GM18502 (cell line): Measurements from ENCODE around the gene GM2A.
"Not testable (repeated sequence)": the region's sequence is repeated elsewhere in the genome, so short reads cannot be mapped to it uniquely, and the experiment has no call there.

Source experiments
- ATAC-seq: cut with Tn5 transposase; IDR thresholded peaks from one replicate; pipeline ENCODE4 v1.9.1; 2021; ENCODE audit warnings: mild to moderate bottlenecking; ENCODE audit not compliant: unreplicated experiment, poor library complexity

The GM2A gene

DNA sequence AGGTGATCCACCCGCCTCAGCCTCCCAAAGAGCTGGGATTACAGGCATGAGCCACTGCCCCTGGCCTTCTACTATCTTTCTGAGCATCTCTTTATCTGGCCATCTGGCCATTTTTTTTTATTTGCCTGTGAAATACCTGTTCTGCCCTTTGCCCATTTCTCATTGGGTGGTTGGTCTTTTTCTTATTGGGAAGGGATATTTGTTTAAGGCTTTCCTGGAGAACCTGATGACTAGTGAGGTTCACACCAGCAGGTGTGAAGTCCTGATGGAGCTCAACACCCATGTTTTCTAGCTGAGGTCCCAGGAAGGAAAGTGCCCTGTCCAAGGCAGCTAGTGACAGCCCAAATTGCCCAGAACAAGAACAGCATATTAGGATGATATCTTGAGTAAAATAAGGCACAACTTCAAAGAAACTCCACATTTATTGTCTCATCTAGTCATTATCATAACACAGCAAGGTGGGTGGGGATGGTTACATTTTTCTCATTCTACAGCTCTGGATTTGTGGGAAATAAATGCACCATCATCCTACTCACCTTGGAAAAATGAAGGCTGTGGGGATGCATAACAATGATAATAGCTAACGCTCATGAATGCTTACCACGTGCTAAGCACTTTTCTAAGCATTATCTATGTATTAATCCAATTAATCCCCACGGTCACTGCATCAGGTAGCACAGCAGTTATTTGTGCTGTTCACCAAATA, 30.3 kb downstream of the GM2A start:
- ATAC-seq, result no peak

DNA sequence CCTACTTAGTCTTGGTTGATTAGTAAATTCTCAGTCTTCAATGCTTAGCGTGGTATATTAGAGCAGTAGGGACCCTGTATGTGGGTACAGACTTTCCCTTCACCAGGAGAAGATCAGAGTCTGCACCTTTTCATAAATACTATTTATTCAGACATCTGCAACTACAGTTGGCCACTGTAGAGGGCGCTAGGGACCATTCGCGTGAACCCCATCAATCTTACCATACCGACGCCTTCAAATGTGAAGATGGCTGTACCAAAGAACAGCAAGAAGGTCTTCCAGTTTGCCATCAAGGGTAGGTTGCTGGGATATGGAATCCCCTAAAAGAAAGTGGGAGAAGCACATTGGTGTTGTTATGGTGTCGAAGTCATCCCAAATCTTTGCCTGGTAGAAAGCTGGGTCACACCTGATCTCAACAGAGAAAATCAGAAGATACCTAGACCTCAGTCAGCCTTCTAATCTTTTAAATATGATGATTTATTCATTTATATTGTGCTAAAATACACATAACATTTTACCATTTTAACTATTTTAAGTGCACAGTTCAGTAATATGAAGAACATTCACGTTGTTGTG, 31.5 kb downstream of the GM2A start:
- no peak for ATAC-seq

DNA sequence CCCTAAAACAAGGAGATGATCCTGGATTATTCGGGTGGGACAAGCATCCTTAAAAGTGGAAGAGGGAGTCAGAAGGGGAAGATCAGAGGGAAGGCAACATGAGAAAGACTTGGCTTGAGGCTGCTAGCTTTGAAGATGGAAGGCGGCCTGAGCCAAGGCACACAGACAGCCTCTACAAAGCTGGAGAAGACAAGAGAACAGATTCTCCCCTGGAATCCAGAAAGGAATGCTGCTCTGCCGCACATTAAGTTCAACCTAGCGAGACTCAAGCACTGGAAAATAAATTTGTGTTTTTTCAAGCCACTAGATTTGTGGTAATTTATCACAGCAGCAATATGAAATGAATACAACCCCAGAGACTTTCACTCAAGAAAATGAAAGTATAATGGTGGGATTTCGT, 32.7 kb downstream of the GM2A start:
- no peak for ATAC-seq

DNA sequence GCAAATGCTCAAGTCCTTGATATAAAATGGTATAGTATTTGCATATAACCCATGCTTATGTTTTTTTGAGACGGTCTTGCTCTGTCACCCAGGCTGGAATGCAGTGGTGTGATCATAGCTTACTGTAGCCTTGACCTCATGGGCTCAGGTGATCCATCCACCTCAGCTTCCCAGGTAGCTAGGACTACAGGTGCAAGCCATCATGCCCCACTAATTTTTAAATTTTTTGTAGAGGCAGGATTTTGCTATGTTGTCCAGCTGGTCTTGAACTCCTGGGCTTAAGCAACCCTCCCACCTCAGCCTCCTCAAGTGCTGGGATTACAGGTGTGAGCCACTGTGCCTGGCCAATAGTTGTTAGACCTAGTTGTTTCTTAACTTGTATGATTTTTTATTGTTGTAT, 33.3 kb downstream of the GM2A start:
- ATAC-seq, result no peak

DNA sequence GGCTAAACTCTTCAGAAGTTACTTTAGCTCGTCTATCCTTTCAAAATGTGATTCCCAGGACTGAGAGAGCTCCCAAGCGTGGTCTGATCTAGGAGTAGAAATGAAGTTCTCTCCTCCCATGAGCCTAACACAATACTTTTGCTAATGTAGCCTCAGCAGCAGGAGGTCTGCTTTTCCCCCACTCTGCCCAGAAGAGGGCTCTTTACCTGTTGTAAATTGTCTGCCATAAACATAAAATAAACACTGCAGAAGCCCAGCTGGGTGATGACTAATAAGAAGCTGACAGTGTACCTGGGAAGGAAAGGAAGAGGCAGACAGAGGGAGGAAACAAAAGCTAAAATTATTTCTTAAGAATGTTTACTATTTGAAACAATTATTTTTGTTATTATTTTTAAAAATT, 35.2 kb downstream of the GM2A start:
- peak; percentile 59 for ATAC-seq

DNA sequence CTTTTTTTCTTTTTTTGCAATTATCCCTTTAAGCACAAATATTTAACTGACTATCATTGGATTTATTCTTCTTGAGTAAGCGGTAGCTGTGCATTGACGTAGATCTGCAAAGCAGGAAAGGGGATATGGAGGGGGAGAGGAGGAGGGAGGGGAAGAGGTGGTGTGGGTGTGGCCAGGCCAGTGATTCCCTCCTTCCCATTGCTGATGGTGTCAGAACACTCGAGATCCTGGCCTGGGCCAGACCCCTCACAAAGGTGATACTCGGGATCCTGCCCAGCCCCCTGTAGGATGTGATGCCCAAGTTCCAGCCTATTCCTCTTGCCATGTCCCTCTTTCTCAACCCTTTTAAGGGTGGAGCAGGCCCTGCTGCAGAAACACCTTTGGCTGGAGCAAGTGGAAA, 40.6 kb downstream of the GM2A start:
- ATAC-seq, result no peak

DNA sequence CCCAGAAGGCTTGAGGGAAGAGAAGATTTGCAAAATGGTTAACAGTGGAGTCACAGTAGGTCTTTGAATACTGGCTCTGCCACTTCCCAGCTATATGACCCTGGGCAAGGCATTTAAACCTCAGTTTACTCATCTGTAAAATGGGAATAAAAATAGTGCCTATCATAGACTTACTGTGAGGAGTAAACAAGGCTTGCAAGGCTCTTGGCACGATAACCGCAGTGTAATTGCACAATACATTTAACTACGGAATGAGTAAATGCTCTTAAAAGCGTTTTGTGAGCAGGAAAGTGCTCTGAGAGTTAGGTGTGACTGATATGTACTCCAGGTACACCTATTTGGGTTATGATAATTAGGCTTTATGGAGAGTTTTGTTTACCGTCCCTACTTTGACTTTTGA, 42.2 kb downstream of the GM2A start:
- ATAC-seq, result no peak

DNA sequence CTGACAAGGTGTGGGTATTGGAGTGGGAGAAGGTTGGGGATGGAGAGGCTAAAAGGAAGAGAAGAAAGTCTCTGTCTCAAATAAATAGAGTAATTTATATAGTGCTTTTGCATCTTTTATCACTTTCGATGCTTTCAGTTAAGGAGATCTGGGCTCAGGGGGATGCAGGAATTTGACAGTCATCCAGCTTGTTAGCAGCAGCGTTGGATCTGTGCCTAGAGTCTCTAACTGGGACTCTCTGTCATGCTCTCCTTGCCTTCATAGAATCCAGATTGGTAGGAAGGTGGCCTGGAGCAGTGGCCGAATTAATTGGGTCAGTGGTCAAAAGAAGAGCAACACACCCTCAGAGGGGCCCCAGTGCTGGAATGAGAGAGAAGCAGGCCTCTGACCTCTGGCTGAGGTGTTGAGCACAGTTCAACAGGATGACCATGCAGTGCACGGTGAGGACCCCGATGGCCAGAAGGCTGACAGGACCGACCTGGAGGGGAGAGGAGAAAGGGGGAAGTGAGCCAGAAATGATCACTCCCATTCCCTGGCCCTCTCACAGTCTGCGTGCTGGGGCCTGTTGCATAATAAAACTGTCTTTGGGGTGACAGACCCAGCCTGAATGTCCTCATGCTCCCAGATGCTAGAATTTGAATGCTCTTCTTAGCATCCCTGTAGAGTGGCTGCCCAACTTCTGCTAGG, 42.9 kb downstream of the GM2A start:
- no peak for ATAC-seq

DNA sequence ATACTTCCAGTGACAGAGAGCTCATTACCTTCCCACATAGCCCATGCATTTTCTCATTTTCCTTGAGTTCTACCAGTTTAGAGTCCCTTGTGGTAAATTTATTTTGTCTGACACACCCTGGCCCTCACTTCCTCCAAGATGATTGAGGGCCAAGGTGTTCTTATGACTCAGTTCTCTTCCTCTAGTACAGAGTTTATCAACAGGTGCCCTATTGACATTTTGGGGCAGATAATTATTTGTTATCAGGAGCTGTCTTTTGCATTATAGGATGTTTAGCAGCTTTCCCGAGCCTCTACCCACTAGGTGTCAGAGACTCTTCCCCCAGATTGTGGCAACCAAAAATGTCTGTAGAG, 43.5 kb downstream of the GM2A start:
- ATAC-seq, result no peak

DNA sequence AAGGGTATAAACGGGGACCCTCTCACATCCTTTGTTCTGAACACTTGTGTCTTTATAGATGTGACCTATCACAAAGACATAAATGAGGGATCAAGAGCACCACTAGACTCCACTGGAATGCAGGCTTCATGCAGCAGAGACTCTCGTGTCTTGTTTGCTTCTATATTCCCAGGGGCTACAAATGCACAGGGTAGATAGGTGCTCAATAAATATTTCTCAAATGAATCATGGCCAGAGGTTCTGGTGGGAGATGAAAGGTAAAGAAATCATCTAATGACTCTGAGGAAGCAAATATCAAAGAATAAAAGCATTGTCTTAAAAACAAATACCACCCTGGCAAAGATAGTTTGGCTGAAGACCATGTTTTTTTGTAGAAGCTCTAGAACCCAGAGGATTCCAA, 44.0 kb downstream of the GM2A start:
- no peak for ATAC-seq

DNA sequence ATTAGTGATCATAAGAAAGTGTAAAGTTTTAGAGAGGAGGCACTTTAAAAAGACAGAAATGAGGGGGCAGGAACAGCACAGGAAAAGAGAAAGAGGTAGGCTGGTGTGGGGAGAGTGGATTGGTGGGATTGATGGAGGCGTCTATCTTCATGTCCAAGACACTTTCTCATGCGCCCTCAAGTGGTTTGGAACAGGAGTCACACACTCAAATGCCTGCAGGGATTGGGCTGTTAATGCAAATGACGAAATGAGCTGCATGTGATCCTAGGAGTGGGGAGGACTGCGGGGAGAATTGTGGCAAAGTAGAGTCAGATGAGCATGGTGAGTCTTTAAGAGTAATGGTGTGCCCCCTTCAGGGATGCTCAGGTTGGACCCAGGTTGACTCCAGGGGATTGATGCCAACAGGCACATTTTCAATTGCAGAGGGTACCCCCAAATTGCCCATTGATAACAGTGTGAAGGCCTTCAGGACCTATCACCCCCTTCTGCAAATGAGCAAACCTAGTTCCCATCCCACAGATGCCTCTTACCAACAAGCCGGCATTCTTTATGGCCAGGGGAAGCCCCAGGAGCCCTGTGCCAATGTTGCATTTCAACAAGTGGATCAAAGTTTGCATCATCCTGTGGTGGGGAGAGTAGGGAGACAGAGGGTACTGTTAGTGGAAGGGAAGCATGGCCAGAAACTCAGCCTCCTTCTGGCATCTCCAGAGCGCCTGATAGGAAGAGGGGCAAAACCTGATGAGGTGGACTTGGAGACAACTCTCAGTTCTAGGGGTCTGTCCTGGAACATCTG, 45.3 kb downstream of the GM2A start:
- ATAC-seq, result no peak

DNA sequence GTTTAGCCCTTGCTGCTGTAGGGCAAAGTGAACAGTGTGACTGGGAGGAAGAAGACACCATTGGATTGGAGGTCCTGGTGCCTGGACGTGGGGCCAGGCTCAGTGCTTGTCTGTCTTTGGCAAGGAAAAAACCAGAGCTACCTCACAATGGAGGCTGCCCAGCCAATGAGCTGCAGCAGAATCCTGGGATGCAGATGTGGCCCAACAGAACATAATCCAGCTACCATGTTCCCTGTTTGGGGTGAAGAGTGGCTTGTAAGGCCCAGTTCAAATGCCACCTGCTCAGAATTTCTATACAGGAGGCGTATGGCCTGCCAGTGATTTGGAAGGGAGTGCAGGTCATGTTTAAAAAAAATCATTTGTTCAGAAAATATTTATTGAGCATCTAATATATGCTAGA, 50.7 kb downstream of the GM2A start, which contains the start of gene SLC36A3:
TSS of gene SLC36A3 (minus strand) at position 101 of the 400 bp plus-strand sequence. CDS start 412 bp downstream, outside the sequence.
- no peak for ATAC-seq

DNA sequence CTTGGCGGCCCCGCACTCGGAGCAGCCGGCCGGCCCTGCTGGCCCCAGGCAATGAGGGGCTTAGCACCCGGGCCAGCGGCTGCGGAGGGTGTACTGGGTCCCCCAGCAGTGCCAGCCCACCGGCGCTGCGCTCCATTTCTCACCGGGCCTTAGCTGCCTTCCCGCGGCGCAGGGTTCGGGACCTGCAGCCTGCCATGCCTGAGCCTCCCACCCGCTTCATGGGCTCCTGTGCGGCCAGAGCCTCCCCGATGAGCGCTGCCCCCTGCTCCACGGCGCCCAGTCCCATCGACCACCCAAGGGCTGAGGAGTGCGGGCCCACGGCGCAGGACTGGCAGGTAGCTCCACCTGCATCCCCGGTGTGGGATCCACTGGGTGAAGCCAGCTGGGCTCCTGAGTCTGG, 56.3 kb downstream of the GM2A start:
- ATAC-seq, result not testable (repeated sequence)

DNA sequence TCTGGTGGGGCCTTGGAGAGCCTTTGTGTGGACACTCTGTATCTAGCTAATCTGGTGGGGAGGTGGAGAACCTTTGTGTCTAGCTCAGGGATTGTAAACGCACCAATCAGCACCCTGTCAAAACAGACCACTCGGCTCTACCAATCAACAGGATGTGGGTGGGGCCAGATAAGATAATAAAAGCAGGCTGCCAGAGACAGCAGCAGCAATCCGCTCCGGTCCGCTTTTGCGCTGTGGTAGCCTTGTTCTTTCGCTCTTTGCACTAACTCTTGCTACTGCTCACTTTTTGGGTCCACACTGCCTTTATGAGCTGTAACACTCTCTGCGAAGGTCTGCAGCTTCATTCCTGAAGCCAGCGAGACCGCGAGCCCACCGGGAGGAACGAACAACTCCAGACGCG, 56.8 kb downstream of the GM2A start:
- ATAC-seq, result not testable (repeated sequence)

DNA sequence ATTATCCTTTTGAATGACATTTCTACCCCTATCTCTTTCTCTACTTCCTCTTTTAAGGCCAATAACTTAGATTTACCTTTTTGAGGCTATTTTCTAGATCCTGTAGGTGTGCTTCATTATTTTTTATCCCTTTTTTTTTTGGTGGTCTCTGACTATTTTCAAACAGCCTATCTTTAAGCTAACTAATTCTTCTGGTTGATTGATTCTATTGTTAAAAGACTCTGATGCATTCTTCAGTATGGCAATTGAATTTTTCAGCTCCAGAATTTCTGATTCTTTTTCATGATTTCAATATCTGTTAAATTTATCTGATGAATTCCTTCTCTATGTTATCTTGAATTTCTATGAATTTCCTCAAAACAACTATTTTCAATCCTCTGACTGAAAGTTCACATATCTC, 57.9 kb downstream of the GM2A start:
- ATAC-seq, result no peak

DNA sequence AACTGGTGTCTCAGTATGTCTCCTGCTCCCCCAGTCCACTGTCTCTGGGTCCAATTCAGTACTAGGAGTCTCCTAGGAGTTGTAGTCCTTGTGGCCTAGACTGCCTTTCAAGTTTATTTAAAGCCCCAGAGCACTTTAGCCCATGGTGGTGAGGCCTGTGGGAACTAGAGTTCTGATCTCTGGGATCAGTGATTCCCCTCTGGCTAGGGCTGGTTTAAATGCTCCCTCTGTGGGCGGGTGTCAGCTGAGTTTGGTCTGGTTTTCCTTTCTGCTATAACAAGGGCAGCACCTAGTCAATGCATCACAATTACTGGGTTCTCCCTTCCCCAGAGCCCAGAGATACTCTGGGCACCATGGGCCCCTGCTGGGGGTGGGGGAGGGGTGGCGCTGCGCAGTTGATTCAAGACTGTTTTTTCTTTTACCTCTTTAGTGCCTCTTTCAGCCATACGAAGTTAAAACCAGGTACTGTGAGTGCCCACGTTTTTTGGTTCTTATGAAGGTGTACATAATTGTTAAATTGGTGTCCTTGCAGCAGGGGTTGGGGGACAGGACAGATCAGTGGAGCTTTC, 59.9 kb downstream of the GM2A start:
- no peak for ATAC-seq

DNA sequence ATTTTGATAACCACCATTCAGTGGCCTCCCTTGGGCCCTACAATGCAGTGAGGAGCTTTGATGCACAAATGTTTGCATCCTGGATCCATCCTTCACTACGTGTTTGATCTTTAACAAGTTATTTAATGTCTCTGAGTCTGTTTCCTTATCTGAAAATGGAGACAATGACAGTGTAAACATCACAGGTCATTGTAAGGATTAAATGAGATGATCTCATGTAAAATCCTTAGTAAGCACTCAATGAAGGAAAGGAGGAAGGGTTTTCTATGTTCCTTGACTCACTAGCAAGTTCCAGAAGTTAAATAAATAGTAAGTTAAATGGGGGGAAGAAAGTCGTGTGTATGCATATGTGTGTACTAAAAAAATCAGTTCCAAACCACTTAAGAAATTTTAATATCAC, 60.4 kb downstream of the GM2A start:
- no peak for ATAC-seq

DNA sequence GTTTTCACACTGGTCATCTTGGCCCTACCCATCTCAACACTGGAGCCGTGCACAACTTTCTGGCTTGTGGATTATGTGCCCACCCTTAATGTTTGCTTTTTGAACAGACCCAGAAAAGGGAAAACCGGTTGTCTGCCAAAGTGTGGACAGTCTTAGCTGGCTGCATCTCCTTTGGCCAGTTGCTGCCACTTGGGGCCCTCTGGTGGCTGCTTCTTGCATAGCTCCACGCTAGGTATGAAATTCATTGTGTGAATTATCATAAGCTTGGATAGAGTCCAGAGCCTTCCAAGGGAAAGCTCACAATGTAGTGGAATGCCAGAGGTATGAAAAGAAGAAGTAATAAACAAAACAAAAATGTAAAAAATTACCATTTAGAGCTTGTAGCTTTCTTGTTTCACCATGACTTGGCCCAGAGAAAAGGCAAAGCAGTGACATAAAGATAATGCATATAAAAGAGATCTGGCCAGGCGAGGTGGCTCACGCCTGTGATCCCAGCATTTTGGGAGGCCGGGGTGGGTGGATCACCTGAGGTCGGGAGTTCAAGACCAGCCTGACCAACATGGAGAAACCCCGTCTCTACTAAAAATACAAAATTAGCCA, 63.1 kb downstream of the GM2A start:
- ATAC-seq, result peak; percentile 85

DNA sequence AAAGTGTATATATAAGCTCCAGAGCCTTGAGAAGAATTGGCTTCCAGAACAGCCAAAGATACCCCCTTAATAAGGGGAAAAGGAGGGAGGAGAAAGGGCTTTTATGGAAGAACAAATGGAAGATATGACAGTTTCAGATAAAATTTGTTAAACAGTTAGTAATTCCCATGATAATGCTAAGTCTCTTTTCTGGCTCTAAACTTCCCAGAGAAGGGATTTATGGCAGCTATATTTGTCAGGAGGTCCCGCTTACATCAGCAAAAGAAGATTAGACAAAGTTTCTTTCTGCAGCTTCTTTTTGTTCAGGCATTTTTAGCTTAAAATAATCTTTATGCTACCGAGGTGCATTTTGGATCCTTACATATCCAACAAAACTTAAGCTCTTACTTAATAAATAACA, 64.9 kb downstream of the GM2A start:
- no peak for ATAC-seq
